Esophagus mucosa (tissue), 1 donor: Measurements from ENCODE around the gene SH2D6. TPM values are rescaled to one million over a fixed set of nuclear protein-coding genes. Genes with fewer than 3 reads are reported as not detected.
"Not testable (repeated sequence)": the region's sequence is repeated elsewhere in the genome, so short reads cannot be mapped to it uniquely, and the experiment has no call there.

ENCODE experiments used
- ATAC-seq: fragments of 200-7000 bp; cut with Tn5 transposase; one replicate; pipeline ENCODE4 v1.9.1; 2020
- total RNA-seq: library from RNA; stranded (reverse); gene quantifications from one replicate; pipeline ENCODE4 v1.2.4, GENCODE V29; 2023
- donor health status: DM: yes; HTN: yes; CAD: no.

Gene SH2D6
- total RNA-seq, 1 donor from 2014 or later = 0.12 TPM

GRCh38 chr2:85470850-85471800 is 52.6 kb downstream of the SH2D6 start:
- peak; percentile 83 for ATAC-seq

GRCh38 chr2:85472261-85472660 is 53.7 kb downstream of the SH2D6 start:
- peak; percentile 62 for ATAC-seq

- ATAC-seq = no peak
These were observed 57.4 kb downstream of the SH2D6 start for GRCh38 chr2:85475799-85476490.

DNA sequence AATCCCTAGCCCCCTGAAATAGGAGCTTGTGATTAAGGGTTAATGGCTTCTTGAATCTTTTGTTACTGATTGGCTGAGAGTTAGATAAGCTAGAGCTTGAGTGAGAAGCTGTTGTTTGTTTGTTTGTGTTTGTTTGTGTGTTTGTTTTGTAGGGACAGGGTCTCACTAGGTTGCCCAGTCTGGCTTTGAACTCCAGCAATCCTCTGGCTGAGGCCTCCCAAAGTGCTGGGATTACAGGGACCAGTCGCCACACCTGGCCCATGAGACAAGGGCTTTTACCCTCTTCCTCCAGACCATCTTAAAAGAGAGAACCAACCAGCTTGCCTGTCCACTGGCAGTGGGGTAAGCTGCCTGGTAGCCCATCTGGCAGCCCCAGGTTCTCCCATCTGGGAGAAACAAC is 58.1 kb downstream of the SH2D6 start:
- ATAC-seq = no peak

DNA sequence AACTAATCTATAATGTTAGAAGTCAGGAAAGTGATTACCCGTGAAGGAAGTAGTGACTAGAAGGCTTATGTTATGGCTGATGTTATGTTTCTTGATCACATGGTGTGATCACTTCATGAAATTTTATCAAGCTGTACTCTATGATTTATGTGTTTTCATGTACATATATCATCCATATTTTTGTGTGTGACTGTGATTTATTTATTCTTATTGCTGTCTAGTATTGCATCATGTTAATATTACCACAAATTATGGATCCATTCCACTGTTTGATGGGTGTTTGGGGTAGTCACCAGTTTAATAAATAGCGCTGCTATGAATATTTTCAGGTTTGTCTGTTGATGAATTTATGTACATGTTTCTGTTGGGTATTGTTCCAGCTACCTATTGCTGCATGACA is 59.4 kb downstream of the SH2D6 start:
- ATAC-seq = no peak

DNA sequence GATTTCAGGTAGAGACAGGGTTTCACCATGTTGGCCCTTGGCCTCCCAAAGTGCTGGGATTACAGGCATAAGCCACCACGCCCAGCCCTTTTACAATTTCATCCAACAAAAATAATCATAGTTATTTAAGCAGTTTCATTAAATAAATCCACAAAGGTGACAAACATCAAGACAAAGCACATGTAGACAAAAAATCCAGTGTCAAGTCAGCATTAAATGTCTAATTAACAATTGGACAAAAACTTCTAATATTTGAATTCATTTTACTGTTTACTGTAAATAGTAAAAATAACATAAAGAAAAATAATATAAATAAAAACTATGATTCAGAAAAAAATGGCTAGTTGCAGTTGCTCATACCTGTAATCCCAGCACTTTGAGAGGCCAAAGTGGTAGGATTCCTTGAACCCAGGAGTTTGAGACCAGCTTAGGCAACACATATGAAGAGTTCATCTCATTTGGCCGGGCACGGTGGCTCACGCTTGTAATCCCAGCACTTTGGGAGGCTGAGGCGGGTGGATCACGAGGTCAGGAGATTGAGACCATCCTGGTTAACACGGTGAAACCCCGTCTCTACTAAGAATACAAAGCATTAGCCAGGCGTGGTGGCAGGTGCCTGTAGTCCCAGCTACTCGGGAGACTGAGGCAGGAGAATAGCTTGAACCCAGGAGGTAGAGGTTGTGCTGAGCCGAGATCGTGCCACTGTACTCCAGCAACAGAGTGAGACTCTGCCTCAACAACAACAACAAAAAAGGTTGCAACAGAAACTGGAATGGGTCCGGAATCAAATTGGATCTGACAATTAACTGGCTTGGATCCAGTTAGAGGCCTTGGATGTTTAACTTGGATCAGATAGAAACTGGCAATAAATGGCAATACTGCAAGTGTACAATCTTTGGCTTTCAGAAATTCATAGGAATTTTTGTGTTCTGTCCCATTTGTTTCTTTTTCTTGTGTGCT is 63.6 kb downstream of the SH2D6 start:
- no peak for ATAC-seq

GRCh38 chr2:85484615-85485014 is 66.1 kb downstream of the SH2D6 start:
- not testable (repeated sequence) for ATAC-seq

DNA sequence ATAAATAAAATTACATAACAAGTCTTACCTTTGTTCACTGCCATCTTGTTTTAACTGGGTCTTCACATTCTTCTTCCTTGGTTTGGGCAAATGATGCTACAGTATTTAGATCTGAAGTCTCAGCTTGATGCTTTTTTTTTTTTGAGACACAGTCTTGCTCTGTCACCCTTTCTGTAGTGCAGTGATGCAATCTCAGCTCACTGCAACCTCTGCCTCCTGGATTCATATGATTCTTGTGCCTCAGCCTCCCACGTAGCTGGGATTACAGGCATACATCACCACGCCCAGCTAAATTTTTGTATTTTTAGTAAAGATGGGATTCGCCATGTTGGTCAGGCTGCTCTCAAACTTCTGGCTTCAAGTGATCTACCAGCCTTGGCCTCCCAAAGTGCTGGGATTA is 67.3 kb downstream of the SH2D6 start:
- no peak for ATAC-seq

Other genes starting within 250 kb of the SH2D6 start
- gene TGOLN2, start 90.7 kb upstream of the SH2D6 start, total RNA-seq = 31.0 TPM
- 77.9 TPM for gene RETSAT, start 64.2 kb upstream of the SH2D6 start, total RNA-seq
- gene ELMOD3, start 63.9 kb upstream of the SH2D6 start, total RNA-seq = 8.1 TPM
- 295 TPM for gene CAPG, start 8.3 kb upstream of the SH2D6 start, total RNA-seq
- gene MAT2A, start 120.5 kb downstream of the SH2D6 start, total RNA-seq = 235 TPM
- 26.5 TPM for gene GGCX, start 142.8 kb downstream of the SH2D6 start, total RNA-seq
- gene VAMP8, start 158.9 kb downstream of the SH2D6 start, total RNA-seq = 264 TPM
- gene VAMP5, start 165.7 kb downstream of the SH2D6 start, total RNA-seq = 24.2 TPM
- 95.2 TPM for gene RNF181, start 177.0 kb downstream of the SH2D6 start, total RNA-seq
- gene TMEM150A, start 184.0 kb downstream of the SH2D6 start, total RNA-seq = 7.9 TPM
- 23.7 TPM for gene C2orf68, start 193.4 kb downstream of the SH2D6 start, total RNA-seq
- 28.2 TPM for gene USP39, start 197.5 kb downstream of the SH2D6 start, total RNA-seq
- 0.84 TPM for gene SFTPB, start 249.5 kb downstream of the SH2D6 start, total RNA-seq